MCF 10A (cell line): ENCODE data around the gene GABRB3. TPM values are rescaled to one million over a fixed set of nuclear protein-coding genes. Genes with fewer than 3 reads are reported as not detected.

Experiments
- BruUV-seq: library from RNA; stranded (reverse); fragments of 400-500 nt; replicated peaks from 2 replicates; lab custom pipeline; 2021; lab: Mats Ljungman, UMichigan
- CTCF ChIA-PET: fragments of 300-600 bp; sonication (Branson Sonifier 250); formaldehyde crosslinking; extraction: SDS; loops from one replicate; lab custom pipeline; 2021; ENCODE audit warnings: antibody characterized with exemption, inconsistent platforms; lab: Yijun Ruan, JAX
- POLR2A ChIA-PET: fragments of 300-600, 350-650 bp; sonication (Branson Sonifier 250); formaldehyde crosslinking; extraction: SDS; loops from one replicate; lab custom pipeline; 2020; ENCODE audit warnings: antibody characterized with exemption, inconsistent platforms; lab: Yijun Ruan, JAX
- DNase-seq: peaks from one replicate; pipeline ENCODE4 v3.0.0-alpha.2; 2018; ENCODE audit not compliant: unreplicated experiment
- H3K27ac Mint-ChIP-seq: one replicate; pipeline ENCODE4 v1.8.0; 2022; ENCODE audit warnings: mild to moderate bottlenecking, low read depth, mixed read lengths; ENCODE audit not compliant: unreplicated experiment
- H3K27me3 Mint-ChIP-seq: one replicate; pipeline ENCODE4 v1.8.0; 2022; ENCODE audit warnings: mixed read lengths; ENCODE audit not compliant: insufficient read depth, unreplicated experiment
- H3K36me3 Mint-ChIP-seq: one replicate; pipeline ENCODE4 v1.8.0; 2022; ENCODE audit warnings: mild to moderate bottlenecking, moderate library complexity, mixed read lengths; ENCODE audit not compliant: insufficient read depth, unreplicated experiment
- H3K4me1 Mint-ChIP-seq: one replicate; pipeline ENCODE4 v1.8.0; 2022; ENCODE audit warnings: mixed read lengths; ENCODE audit not compliant: insufficient read depth, unreplicated experiment
- H3K4me3 Mint-ChIP-seq: one replicate; pipeline ENCODE4 v1.8.0; 2022; ENCODE audit warnings: mild to moderate bottlenecking, moderate library complexity, mixed read lengths; ENCODE audit not compliant: unreplicated experiment
- H3K9me3 Mint-ChIP-seq: one replicate; pipeline ENCODE4 v1.8.0; 2022; ENCODE audit warnings: mixed read lengths; ENCODE audit not compliant: unreplicated experiment
- CTCF ChIP-seq: fragments of 200-600 bp; IDR thresholded peaks from one replicate; pipeline ENCODE4 v1.8.0; 2022; ENCODE audit warnings: antibody characterized with exemption, mild to moderate bottlenecking; ENCODE audit not compliant: unreplicated experiment
- intact Hi-C: fragments of 100-400 bp; cut with micrococcal nuclease; formaldehyde crosslinking; loops from 2 replicates; pipeline ENCODE4 v1.14.1; 2022
- total RNA-seq: library from RNA; stranded (reverse); gene quantifications from 2 replicates; pipeline ENCODE4 v1.2.3, GENCODE V29; 2022

Gene GABRB3
- total RNA-seq, 1 experiment from 2014 or later: not detected

GRCh38 chr15:26531489-26531888 is 241.4 kb downstream of the GABRB3 start:
- intact Hi-C loops: no loop called here
- Mint-ChIP-seq H3K4me1 (no peaks in the 10 kb centered on the region), H3K4me3 (no peak overlapping the region), H3K27ac (no peak overlapping the region), H3K27me3 (no peaks in the 10 kb centered on the region), H3K36me3 (no peaks in the 10 kb centered on the region), H3K9me3 (peaks cover 38% of the 10 kb centered on the region)
- no peak for DNase-seq
- ChIA-PET POLR2A (no interaction called here), CTCF (interaction anchor here (0.6 kb wide), 1 partner anchor 551 kb away, joined by 3 read pairs; no protein-coding TSS in a partner anchor)
- TF ChIP-seq CTCF: no peak
- BruUV-seq: no TSS peak

DNA sequence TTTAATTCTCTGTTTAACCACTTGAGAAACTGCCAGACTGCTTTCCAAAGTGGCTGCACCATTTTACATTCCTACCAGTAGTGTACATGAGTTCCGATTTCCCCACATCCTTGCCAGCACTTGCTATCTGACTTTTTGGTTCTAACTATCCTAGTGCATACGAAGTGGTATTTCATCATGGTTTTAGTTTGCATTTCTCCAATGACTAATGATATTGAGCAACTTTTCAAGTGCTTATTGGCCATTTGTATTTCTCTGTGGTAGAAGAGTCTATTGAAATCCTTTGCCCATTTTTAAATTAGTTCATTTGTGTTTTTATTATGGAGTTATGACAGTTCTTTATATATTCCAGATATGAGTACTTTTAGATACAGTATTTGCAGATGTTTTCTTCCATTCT is 247.8 kb downstream of the GABRB3 start:
- Mint-ChIP-seq H3K36me3 (no peaks in the 10 kb centered on the region), H3K27ac (no peak overlapping the region)

DNA sequence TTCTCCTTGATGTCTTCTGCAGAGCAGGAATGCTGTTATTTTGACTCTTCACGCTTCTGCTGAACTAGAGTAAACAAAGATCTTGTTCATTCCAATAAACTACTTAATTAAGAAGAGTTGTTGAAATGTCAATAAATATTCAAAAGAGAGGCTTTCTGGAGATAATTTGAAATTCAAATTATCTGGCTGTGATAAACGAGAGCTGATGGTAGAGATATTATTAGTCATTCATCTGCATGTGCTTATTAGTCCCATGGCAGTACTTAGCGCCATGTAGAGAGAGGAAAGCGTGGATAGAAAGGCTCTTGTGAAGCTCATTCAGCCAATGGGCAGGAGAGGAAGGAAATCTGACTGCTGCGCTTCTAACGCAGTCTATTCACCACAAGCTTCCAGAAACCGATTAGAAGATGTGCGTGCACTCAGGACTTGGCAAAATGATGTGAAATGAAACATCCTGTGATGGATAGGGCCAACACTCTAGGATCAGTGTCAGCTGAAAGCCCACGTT is 251.1 kb downstream of the GABRB3 start:
- ChIA-PET POLR2A (no interaction called here), CTCF (no interaction called here)
- H3K4me1 Mint-ChIP-seq: no peaks in the 10 kb centered on the region
- H3K4me3 Mint-ChIP-seq: no peak overlapping the region
- H3K36me3 Mint-ChIP-seq: no peaks in the 10 kb centered on the region
- no peak for TF ChIP-seq CTCF
- no TSS peak for BruUV-seq
- no peak overlapping the region for H3K27ac Mint-ChIP-seq
- intact Hi-C loops: no loop called here
- no peak for DNase-seq
- H3K9me3 Mint-ChIP-seq: peaks cover 12% of the 10 kb centered on the region
- no peaks in the 10 kb centered on the region for H3K27me3 Mint-ChIP-seq

More for the DNA sequence above, 247.8 kb downstream of the GABRB3 start:
- DNase-seq: no peak
- ChIA-PET CTCF (no interaction called here), POLR2A (no interaction called here)
- BruUV-seq: no TSS peak
- intact Hi-C loops: no loop called here
- no peaks in the 10 kb centered on the region for H3K4me1 Mint-ChIP-seq
- no peak for TF ChIP-seq CTCF
- H3K4me3 Mint-ChIP-seq: no peak overlapping the region
- H3K27me3 Mint-ChIP-seq: no peaks in the 10 kb centered on the region
- peaks cover 20% of the 10 kb centered on the region for H3K9me3 Mint-ChIP-seq

DNA sequence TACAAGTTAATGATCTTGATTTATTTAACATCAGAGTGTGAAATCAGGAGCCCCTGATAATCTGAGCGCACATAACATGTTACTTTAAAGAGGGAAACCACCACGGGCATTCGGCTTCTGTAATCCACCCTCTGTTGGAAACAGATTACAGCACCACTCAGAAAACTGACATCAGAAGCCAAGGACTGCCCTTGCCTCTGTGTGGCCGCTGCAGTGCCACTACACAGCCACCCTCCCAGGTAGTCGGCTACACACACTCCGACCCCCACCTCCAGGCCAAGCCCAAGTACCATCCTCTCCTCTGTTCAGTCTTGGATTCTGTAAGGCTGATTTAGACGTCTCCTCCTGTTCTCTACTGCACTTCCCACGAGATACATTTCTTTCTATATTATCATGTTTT is 251.7 kb downstream of the GABRB3 start:
- POLR2A ChIA-PET: no interaction called here
- TF ChIP-seq CTCF: no peak
- no peak overlapping the region for H3K4me3 Mint-ChIP-seq
- no peaks in the 10 kb centered on the region for H3K4me1 Mint-ChIP-seq
- no peaks in the 10 kb centered on the region for H3K36me3 Mint-ChIP-seq
- CTCF ChIA-PET: no interaction called here
- peaks cover 12% of the 10 kb centered on the region for H3K9me3 Mint-ChIP-seq
- DNase-seq: no peak
- H3K27me3 Mint-ChIP-seq: no peaks in the 10 kb centered on the region
- no TSS peak for BruUV-seq
- intact Hi-C loops: no loop called here
- H3K27ac Mint-ChIP-seq: no peak overlapping the region
